DMS79 treated with DMSO at 0.1 percent for 48 hours (cell line): ENCODE results near the gene TSSC4.

Experiments
- DNase-seq: peaks from one replicate; lab custom pipeline; 2025; lab: John Stamatoyannopoulos, UW

Gene TSSC4

DNA sequence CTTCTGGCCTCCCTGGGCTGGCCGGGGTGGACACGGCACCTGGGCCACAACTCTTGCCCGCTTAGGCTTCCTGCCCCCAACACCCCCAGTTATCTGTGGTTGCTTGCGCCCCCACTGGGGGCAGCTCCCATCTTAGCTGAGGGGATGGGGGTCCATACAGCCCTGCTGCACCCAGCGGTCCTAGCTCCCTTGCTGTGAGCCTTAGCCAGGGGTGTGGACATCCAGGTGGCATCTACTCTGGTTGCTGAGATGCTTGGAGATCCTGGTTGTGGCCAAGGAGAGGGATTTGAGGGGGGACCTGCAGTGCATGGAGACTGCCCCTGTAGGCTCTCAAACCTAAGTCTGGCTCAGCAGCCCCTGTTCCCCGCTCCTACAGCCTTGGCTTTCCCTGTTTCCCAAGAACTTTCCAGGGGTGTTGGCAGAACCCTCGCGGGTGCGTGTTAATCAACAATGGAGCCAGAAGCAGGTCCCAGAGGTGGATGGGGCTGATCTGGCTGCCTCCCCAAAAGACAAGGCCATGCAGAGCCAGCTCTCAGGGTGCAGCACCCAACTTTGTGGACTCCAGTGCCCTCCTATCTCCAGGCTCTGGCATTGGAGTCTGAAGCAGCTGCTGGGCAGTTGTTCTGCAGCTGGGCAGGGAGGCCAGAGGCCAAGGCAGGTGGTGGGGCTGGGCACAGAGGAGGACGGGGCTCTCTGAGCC is 47.6 kb downstream of the TSSC4 start:
- DNase-seq = no peak

GRCh38 chr11:2448661-2449547 is 48.4 kb downstream of the TSSC4 start:
- DNase-seq = no peak

DNA sequence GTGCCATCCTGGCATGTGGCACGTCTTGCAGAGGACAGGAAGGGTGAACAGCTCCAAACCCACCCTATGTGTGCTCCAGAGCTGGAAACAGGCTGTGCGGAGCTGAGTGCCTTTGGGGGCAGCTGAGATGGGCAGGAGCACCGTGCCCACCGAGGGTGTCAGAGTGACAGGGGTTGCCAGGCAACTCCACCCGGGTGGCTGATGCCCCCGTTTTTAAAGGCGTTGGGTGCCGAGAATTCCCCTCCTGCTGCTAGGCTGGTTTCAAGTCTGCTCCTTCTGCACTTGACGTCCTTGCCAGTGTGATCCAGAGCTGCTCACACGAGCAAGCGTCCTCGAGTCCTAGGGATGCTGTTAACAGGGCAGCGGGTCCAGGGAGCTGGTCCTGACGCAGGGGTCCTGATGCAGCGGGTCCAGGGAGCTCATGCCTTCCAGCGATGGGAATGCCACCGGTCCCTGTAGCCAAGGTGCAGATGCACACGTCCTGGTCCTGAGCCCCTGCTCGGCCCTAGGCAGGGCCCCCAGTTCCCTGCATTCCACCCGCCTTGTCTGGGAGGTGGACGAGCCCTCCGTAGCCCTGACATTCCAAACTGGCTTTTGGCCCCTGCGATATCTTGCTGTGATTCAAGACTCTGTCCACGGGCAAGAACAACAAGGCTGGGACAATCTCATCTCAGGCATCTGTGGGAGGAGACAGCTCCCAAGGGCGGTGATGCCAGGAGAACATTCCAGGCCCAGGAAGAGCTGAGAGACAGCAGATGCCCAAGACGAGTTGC is 49.2 kb downstream of the TSSC4 start:
- DNase-seq = no peak

- DNase-seq = no peak
These were observed 49.9 kb downstream of the TSSC4 start for GRCh38 chr11:2450321-2451041.

DNA sequence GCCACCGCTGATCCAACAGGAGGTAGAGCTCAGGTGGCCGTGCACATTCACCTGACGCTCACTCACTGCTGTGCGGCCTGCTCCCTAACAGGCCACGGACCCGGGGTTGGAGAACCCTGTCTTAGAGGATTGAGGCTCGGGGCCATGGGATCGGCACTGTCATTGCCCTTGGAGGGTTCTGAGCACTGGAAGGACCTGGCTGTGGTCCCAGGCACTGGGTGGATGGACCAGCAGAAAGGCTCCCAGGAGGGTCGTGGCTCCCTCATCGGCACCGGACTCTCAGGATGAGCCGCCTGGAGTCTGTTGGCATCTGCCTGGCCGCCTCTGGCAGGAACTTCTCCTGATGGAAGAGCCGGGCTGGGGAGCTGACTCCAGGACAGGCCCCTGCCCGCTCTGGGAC is 50.8 kb downstream of the TSSC4 start:
- DNase-seq = no peak

DNA sequence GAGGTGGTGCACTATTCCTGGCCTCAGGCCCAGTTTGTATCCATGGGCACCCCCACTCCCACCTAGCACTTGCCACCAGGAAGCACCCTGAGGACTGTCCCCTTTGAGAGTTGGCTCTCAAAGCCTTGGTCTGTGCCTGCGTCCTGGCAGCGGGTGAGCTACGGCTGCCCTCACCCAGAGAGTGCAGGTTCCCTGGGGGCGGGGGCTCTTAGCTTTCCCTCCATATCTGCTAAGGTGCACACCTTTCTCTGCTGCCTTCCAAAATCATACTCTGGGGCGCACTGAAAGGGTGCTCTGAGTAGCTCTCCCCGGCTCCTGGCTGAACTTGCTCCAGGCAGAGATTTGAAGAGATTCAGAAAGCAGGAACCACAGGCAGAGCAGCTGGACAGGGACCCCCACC is 51.4 kb downstream of the TSSC4 start:
- no peak for DNase-seq

DNA sequence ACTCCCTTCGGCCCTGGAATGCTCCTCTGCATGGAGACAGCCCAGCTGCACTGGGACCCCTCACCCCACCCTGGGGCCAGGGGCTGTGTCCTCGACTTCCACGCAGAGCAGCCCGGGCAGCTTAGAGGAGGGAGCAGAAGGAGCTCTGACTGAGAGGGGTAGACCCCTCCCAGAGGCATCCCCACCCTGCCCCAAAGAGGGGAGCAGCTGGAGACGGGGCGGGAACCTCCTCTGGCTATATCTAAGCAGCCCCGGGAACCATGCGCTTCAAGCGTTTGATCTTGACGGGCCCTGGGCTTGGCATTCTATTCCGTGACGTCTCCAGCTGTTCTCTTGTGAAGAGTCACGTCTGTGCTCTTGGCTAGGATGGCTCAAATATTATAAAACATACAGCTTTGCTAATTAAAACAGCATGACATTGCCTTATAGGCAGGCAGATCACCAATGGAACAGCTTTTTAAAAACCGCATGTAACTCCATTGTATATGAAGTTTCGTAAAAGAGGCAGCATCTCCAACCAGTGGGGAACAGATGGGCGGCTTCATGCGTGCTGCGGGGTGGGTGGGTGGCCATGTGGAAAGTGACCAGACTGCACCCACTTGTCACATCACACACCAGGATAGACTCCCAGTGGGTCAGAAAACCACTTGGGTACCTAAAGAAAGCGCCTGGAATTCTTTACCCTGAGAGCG is 51.9 kb downstream of the TSSC4 start:
- no peak for DNase-seq

DNA sequence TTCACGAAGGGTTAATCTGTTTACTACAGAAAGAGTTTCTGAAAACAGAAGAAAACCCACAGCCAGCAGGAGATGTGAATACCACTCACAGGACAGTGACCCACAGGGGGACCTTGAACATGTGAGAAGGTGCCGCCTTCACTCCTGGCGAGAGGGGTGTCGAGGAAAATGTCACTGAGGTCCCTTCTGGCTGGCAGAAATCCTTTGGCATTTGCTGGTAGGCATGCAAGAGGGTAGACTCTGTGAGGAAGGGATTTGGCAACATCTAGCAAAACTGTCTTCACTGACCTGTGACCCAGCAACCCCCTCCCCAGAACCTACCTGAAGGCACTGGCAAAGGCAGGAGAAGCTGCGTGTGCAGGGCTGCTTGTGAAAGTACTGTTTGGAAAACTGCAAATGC is 52.9 kb downstream of the TSSC4 start:
- DNase-seq = no peak
